ENCODE results near the gene ORAI2. TPM values are rescaled to one million over a fixed set of nuclear protein-coding genes. Genes with fewer than 3 reads are reported as not detected.
"Not testable (repeated sequence)": the region's sequence is repeated elsewhere in the genome, so short reads cannot be mapped to it uniquely, and the experiment has no call there.

The ORAI2 gene
- polyA plus RNA-seq, 10 donors = 6.3 to 16.0 (median 9.7) TPM

DNA sequence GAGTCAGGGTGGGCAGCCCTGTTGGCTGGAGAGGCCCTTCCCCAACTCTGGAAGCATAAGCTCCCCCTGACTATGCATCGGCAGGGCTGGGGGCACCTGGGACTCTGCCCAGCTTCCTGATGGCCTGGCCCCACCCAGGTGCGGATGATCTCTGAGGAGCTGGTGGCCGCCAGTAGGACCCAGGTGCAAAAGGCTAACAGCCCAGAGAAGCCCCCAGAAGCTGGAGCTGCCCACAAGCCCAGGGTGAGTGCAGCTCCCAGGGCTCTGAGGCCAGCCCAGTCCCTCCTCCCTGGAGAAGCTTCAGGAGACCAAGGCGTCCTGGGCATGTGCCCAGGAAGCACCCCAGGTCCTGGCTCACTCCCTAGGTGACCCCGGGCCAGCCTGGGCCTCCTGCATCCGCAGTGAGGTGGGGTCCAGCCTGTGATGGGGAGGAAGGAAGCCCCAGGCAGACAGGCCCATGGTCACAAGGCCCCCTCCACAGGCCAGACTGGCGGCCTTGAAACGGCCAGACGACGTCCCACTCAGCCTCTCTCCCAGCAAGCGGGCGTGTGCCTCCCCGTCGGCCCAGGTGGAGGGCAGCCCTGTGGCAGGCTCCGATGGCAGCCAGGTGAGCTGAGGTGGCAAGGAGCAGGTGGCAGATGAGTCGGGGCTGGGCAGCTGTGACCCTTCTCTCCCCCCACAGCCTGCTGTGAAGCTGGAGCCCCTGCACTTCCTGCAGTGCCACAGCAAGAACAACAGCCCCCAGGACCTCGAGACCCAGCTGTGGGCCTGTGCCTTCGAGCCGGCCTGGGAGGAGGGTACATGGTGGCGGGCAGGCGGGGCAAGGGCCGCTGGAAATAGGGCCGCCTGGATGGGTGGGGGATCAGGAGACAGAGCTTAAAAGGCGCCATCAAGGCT lies 34.5 kb downstream of the ORAI2 start:
- DNase-seq = no peak

DNA sequence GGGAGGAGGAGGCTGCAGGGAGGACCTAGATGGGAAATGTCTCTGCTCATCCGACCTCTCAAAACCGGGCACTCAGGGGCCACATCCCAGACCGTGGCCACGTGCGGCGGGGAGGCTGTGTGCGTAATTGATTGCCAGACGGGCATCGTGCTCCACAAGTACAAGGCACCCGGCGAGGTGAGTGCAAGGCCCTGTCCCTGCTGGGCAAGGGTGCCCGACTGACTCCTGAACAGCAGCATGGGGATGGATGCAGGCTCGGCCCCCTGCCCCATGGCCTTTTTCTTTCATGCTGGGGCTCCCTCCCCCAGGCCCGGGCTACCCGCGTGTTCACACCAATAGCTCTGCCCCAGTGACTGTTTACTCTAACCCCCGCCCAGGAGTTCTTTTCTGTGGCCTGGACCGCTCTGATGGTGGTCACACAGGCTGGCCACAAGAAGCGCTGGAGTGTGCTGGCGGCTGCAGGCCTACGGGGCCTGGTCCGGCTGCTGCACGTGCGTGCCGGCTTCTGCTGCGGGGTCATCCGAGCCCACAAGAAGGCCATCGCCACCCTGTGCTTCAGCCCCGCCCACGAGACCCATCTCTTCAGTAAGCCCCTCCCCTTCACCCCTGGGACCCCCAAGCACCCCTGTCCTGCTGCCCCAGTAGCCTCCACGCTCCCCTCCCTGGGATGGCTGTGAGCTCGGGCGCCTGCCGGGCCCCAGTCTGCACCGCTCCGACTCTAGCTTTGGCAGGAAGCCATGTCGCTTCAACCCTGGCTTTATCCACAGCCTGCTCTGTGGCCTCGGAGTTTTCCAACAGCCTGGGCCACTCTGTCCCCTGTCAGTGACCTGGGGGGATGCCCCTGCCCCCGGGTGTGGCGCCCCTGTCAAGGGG lies 35.3 kb downstream of the ORAI2 start:
- no peak for DNase-seq

DNA sequence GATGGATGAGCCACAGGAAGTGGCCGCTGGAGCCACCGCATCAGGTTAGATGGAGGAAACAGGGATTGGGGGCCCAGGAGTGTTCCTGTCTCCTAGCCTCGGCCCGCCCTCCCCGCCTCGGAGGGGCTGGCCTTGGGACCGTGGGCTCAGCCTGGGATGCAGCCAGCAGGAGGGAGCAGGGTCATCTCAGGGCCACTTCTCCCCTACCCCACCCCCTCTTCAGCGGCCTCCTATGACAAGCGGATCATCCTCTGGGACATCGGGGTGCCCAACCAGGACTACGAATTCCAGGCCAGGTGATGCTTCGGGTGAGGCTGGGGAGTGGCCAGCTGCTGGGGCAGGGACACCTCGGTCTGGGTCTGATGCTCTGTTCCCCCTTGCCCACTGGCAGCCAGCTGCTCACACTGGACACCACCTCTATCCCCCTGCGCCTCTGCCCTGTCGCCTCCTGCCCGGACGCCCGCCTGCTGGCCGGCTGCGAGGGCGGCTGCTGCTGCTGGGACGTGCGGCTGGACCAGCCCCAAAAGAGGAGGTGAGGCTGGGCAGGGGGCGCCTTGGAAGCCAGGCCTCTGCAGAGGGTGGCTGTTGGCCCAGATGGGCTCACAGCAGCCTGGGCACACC lies 36.1 kb downstream of the ORAI2 start:
- no peak for DNase-seq

DNA sequence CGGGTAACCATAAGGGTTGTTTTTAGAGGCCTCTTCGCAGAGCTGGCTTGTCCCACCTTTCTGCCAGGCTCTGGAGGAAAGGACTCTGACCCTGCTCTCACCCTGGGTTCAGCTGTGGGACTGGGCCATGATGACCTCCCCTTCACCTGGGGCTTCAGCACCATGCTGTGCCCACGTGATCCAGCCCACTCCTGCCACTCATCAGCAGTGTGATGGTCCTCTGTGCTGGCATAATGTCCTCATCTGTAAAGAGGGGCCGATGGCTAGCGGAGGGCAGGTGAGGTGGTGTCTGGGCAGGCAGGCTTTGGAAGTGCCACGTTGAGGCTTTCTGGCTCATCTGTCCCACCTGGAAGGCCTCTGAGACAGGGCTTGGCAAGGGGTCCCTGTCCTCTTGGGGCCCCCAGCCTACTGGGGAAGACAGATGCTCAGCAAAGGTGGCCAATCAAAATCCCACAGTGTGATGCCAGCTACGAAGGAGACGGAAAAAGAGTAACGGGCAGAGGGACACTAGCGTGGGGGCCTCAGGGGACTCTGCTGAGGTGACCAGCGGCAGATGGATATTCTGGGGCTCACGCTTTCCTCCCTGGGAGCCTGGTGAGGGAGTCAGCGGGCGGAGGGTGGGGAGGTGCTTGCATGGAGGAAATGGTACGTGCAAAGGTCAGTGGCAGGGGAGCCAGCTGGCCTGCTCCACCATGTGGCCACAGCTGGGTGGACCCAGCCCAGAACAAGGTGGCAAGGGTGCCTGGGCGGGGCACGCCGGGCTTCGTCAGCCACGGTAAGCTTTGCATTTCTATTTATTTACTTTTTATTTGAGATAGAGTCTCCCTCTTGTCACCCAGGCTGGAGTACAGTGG lies 36.8 kb downstream of the ORAI2 start:
- DNase-seq = no peak

GRCh38 chr7:102471791-102472125 lies 38.4 kb downstream of the ORAI2 start:
- no peak for DNase-seq

DNA sequence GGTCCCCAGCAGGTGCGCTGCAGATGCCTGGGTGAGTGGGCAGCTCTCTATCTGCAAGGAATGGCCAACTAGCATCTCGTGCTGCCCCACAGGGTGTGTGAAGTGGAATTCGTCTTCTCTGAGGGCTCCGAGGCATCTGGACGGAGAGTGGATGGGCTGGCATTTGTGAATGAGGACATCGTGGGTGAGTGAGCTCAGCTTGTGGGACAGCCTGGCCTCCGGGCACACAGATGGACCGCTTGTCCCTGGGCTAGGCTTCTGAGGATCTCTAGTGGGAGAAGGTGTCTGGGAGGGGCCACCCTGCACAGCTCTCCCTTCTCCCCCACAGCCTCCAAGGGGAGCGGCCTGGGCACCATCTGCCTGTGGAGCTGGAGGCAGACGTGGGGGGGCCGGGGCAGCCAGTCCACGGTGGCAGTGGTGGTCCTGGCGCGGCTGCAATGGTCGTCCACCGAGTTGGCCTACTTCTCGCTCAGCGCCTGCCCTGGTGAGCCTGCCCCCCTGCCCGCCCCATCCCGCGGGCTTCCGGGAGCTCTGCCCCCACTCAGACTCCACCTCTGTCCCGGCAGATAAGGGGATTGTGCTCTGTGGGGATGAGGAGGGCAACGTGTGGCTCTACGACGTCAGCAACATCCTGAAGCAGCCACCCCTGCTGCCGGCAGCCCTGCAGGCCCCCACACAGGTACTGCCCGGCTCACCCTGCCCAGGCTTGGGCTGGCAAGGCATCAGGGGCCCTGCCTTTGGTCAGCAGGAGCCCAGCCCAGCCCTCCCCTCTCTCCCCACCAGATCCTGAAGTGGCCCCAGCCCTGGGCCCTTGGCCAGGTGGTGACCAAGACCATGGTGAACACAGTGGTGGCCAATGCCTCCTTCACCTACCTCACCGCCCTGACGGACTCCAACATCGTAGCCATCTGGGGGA lies 39.0 kb downstream of the ORAI2 start:
- DNase-seq = no peak

DNA sequence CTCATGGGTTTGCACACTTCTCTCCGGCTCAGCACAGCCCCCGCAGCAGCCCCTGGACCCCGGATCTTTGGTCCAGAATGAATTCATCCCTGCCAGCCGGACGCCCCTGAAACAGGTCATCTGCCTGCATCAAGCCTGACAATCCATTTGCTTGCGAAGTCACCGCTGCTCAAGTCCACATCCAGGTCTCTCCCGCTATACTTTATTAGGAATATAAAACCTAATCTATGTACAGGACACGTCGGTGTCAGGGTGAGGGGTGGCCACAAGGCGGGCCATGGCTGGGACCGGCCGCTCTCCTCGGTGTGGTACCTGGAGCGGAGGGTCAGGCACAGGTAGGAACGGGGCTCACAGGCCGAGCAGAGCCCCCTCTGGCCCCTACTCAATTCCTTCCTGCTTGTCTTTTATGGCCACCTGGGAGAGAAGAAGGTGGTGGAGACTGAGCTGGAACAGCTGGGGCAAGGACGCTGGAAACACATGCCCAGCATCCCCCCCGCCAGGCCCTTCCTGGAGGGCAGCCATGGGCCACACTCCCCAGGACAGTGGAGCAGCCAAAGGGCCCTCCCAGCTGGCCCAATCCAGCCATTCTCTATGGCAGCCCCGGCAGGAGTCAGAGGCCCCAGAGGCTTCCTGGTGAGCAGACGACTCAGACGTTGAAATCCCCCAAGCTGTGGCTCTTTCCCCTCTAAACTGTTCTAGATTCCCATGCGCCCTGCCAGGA lies 40.1 kb downstream of the ORAI2 start:
- no peak for DNase-seq

DNA sequence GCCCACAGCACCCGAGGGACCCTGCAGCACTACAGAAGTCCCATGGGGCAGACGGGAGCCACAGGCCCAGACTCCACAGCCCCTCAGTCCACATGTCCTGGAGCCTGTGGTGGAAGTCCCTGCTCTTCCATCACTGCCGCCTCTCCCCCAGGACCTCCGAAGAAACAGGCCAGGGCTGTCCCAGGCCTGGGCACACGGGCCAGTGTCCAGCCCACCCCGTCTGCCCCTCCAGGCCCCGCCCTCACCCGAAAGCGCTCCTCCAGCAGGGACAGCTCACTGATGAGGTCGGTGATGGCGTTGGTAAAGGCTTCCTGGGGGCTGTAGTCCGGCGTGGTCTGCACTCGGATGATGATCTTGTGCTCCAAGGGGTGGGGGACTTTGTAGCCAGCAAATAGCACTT lies 40.7 kb downstream of the ORAI2 start:
- not testable (repeated sequence) for DNase-seq

GRCh38 chr7:102474736-102475435 lies 41.5 kb downstream of the ORAI2 start:
- not testable (repeated sequence) for DNase-seq

- DNase-seq = peak; percentile 26 to 95 (median 62)
Observed at GRCh38 chr7:102478314-102479208, 45.2 kb downstream of the ORAI2 start, which contains the start of gene POLR2J. POLR2J (minus strand) TSS chr7:102478922; CDS start chr7:102478860, 62 bp downstream.

DNA sequence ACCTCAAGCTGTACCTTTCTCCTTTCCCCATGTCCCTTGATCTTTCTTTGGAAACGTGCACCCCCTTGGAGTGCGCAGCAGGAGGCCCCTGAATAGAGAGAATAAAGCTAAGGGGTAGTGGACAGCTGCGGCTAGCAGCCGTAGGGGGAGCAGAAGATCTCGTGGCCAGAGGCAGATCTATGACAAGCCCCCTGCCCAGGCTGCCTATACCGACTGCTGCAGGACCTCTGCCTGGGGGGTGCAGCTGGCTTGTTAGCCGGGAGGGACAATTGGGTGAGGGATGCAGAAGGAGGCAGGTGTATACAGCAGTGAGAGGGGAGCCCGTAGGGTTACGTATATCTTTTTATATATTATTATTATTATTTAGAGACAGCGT lies 45.8 kb downstream of the ORAI2 start:
- DNase-seq = not testable (repeated sequence)

- not testable (repeated sequence) for DNase-seq
Observed at GRCh38 chr7:102479982-102480637, 46.7 kb downstream of the ORAI2 start.

- not testable (repeated sequence) for DNase-seq
Observed at GRCh38 chr7:102481962-102482361, 48.6 kb downstream of the ORAI2 start.

- DNase-seq = not testable (repeated sequence)
Observed at GRCh38 chr7:102484317-102484716, 50.9 kb downstream of the ORAI2 start.

DNA sequence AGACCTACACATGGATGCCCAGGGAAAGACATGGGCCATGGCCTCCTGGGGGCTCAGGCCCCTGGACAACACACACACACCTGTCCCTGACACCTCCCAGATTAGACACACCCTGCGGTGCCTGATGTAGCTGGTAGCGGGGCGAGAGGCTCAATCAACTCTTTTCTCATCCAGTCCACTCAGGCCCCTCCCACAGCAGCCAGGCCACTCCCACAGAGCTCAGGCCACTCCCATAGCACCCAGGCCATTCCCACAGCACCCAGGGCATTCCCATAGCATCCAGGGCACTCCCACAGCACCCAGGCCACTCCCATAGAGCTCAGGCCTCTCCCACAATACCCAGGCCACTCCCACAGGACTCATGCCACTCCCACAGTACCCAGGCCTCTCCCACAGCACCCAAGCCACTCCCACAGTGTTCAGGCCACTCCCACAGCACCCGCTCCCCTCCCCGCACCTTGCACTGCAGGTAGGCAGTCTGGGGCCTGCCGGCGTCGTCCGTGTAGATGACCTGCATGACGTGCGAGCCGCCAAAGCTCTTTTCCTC lies 57.2 kb downstream of the ORAI2 start:
- DNase-seq = not testable (repeated sequence)

DNA sequence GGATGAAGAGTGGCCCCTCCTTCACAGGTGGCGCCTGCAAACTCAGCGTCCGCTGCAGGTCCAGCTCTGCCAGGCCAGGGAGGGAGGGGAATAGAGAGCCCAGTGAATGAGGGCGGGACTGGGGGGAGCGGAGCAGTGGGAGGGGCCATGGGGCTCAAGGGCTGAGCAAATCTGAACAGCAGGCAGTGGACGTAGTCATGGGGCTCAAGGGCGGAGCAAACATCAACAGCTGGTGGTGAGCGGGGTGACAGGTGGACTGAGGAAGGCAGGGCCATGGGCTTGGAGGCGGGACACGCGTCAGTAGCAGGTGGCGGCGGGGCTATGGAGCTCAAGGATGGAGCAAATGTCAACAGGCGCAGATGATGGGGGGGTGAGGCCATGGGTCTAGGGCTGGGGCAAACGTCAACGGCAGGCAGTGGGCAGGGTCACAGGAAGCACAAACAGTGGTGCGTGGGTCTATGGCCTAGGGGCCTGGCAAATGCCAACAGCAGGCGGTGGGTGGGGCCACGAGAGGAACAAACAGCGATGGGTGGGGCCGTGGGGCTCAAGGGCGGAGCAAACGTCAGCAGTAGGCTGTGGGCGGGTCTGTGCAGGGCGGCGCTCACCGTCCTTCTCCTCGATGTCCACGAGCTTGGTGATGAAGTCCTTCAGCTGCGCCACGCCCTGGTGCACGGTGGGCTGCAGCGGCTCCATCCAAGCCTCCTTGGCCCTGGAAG lies 60.0 kb downstream of the ORAI2 start:
- DNase-seq = not testable (repeated sequence)
